Tibial nerve (tissue), 4 donors: ENCODE results near the gene CLCN1. TPM values are rescaled to one million over a fixed set of nuclear protein-coding genes. Genes with fewer than 3 reads are reported as not detected.

ENCODE experiments used
- DNase-seq, 2 donors: peaks; one replicate each; pipeline ENCODE4 v3.0.0-alpha.2; 2019; ENCODE audit warnings: low spot score in 2 of 2
- H3K27ac ChIP-seq, 4 donors: fragments of 200-600 bp; sonication (generic) in 3 of 4; one replicate each; pipeline ENCODE4 v1.5.1; 2017 to 2019; ENCODE audit warnings: mild to moderate bottlenecking in 1 of 4
- H3K27me3 ChIP-seq, 2 donors: fragments of 200-600 bp; sonication (generic) in 1 of 2; one replicate each; pipeline versions ENCODE4 v1.5.1 to v1.6.0; 2017 to 2019
- H3K36me3 ChIP-seq, 3 donors: fragments of 200-600 bp; sonication (generic); one replicate each; pipeline ENCODE4 v1.5.1; 2018 to 2019
- H3K4me1 ChIP-seq, 4 donors: fragments of 200-600 bp; sonication (generic) in 3 of 4; one replicate each; pipeline ENCODE4 v1.5.1; 2017 to 2019
- H3K4me3 ChIP-seq, 4 donors: fragments of 200-600 bp; sonication (generic) in 3 of 4; one replicate each; pipeline ENCODE4 v1.5.1; 2017 to 2019; ENCODE audit warnings: mild to moderate bottlenecking in 1 of 4, moderate library complexity in 1 of 4
- H3K9me3 ChIP-seq, 4 donors: fragments of 200-600 bp; sonication (generic) in 3 of 4; one replicate each; pipeline ENCODE4 v1.5.1; 2017 to 2019
- EP300 ChIP-seq, 2 donors: sonication (generic); formaldehyde crosslinking; IDR thresholded peaks; one replicate each; pipeline ENCODE4 v1.6.1; 2017; ENCODE audit warnings: antibody characterized with exemption in 2 of 2, mild to moderate bottlenecking in 1 of 2
- POLR2A ChIP-seq, 2 donors: fragments of 450-650 bp; IDR thresholded peaks; one replicate each; pipeline ENCODE4 v1.6.1; 2017; ENCODE audit warnings: antibody characterized with exemption in 2 of 2, mild to moderate bottlenecking in 2 of 2, moderate library complexity in 2 of 2
- WGBS, 2 donors: methylation state at CpG; one replicate each; pipeline ENCODE4 v1.1.5; 2018; 5-methylcytosine and 5-hydroxymethylcytosine counted together
- total RNA-seq, 4 donors: library from RNA; depleted of rRNA; stranded (reverse); fragments of >200 nt; gene quantifications; one replicate each; pipeline ENCODE4 v1.1.0, GENCODE V29; 2016
- TF ChIP-seq, protein P1 (sequence below), 5 experiments: fragments of 200-600 bp in 3 of 5; fragments of 450-650 bp in 2 of 5; sonication (generic) in 3 of 5; IDR thresholded peaks; one replicate each; pipeline ENCODE4 v1.5.1; 2016 to 2019; ENCODE audit warnings: antibody characterized with exemption in 5 of 5, mild to moderate bottlenecking in 3 of 5, moderate library complexity in 2 of 5

Gene CLCN1
- total RNA-seq, 4 donors from 2014 or later = not detected

DNA sequence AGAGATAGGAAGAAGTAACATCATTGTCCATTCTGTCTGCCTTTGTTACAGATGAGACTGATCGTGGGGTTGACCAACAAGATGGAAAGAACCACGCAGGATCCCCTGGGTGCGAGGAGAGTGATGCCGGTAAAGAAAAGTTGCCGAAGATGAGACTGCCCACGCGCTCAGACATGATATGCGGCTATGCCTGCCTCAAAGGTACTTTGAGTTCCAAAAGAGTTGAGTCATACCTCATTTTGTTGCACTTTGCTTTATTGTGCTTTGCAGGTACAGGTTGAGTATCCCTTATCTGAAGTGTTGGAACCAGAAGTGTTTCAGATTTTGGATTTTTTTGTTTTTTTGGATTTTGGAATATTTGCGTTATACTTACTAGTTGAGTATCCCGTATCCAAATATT, 12.2 kb upstream of the CLCN1 start:
- WGBS, 2 donors = 93 to 95% methylated on average over 10 of the region's 10 CpGs
- no peaks in the 10 kb centered on the region for H3K27me3 ChIP-seq
- TF ChIP-seq, protein P1, sequence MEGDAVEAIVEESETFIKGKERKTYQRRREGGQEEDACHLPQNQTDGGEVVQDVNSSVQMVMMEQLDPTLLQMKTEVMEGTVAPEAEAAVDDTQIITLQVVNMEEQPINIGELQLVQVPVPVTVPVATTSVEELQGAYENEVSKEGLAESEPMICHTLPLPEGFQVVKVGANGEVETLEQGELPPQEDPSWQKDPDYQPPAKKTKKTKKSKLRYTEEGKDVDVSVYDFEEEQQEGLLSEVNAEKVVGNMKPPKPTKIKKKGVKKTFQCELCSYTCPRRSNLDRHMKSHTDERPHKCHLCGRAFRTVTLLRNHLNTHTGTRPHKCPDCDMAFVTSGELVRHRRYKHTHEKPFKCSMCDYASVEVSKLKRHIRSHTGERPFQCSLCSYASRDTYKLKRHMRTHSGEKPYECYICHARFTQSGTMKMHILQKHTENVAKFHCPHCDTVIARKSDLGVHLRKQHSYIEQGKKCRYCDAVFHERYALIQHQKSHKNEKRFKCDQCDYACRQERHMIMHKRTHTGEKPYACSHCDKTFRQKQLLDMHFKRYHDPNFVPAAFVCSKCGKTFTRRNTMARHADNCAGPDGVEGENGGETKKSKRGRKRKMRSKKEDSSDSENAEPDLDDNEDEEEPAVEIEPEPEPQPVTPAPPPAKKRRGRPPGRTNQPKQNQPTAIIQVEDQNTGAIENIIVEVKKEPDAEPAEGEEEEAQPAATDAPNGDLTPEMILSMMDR (IDR thresholded peaks at IDR 0.05) = no peak
- TF ChIP-seq POLR2A (IDR thresholded peaks at IDR 0.05) = no peak
- no peak for TF ChIP-seq EP300 (IDR thresholded peaks at IDR 0.05)
- no peak overlapping the region for H3K4me3 ChIP-seq
- peaks cover 0 to 8% (median 0%) of the 10 kb centered on the region in 4 donors for H3K4me1 ChIP-seq
- no peak for DNase-seq
- no peaks in the 10 kb centered on the region for H3K9me3 ChIP-seq
- H3K36me3 ChIP-seq = peaks cover 0 to 95% (median 32%) of the 10 kb centered on the region in 3 donors
- H3K27ac ChIP-seq = no peak overlapping the region

DNA sequence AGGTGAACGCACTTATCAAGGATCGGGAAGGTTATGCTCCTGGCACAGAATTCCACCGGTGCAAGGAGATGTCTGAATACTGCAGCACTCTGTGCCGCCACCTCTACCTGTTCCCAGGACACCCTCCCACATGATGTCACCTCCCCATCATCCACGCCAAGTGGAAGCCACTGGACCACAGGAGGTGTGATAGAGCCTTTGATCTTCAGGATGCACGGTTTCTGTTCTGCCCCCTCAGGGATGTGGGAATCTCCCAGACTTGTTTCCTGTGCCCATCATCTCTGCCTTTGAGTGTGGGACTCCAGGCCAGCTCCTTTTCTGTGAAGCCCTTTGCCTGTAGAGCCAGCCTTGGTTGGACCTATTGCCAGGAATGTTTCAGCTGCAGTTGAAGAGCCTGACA, 11.0 kb upstream of the CLCN1 start:
- Histone ChIP-seq H3K27me3 (no peaks in the 10 kb centered on the region), H3K4me3 (no peak overlapping the region), H3K36me3 (peaks cover 0 to 93% (median 32%) of the 10 kb centered on the region in 3 donors), H3K27ac (no peak overlapping the region), H3K9me3 (no peaks in the 10 kb centered on the region), H3K4me1 (no peaks in the 10 kb centered on the region)
- TF ChIP-seq, protein P1 (IDR thresholded peaks at IDR 0.05) = no peak
- no peak for TF ChIP-seq POLR2A (IDR thresholded peaks at IDR 0.05)
- TF ChIP-seq EP300 (IDR thresholded peaks at IDR 0.05) = no peak
- no peak for DNase-seq
- 78 to 86% methylated on average over 6 of the region's 6 CpGs for WGBS, 2 donors

DNA sequence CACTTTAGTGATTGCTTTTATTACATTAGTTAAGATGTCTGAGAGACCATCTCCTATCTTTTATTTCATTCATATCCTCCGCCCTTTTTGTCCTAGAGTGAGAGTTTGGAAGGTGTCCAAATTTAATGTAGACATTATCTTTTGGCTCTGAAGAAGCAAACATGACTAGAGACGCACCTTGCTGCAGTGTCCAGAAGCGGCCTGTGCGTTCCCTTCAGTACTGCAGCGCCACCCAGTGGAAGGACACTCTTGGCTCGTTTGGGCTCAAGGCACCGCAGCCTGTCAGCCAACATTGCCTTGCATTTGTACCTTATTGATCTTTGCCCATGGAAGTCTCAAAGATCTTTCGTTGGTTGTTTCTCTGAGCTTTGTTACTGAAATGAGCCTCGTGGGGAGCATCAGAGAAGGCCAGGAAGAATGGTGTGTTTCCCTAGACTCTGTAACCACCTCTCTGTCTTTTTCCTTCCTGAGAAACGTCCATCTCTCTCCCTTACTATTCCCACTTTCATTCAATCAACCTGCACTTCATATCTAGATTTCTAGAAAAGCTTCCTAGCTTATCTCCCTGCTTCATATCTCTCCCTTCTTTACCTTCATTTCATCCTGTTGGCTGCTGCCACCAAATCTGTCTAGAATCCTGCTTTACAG, 10.4 kb upstream of the CLCN1 start:
- peak; percentile 50 to 78 for DNase-seq
- no peaks in the 10 kb centered on the region for H3K9me3 ChIP-seq
- no peaks in the 10 kb centered on the region for H3K27me3 ChIP-seq
- TF ChIP-seq POLR2A (IDR thresholded peaks at IDR 0.05) = no peak
- TF ChIP-seq, protein P1 (IDR thresholded peaks at IDR 0.05) = peak; percentile 63 to 82 (median 74)
- no peaks in the 10 kb centered on the region for H3K4me1 ChIP-seq
- H3K4me3 ChIP-seq = no peak overlapping the region
- H3K27ac ChIP-seq = no peak overlapping the region
- peaks cover 0 to 93% (median 26%) of the 10 kb centered on the region in 3 donors for H3K36me3 ChIP-seq
- 54 to 59% methylated on average over 10 of the region's 10 CpGs for WGBS, 2 donors

DNA sequence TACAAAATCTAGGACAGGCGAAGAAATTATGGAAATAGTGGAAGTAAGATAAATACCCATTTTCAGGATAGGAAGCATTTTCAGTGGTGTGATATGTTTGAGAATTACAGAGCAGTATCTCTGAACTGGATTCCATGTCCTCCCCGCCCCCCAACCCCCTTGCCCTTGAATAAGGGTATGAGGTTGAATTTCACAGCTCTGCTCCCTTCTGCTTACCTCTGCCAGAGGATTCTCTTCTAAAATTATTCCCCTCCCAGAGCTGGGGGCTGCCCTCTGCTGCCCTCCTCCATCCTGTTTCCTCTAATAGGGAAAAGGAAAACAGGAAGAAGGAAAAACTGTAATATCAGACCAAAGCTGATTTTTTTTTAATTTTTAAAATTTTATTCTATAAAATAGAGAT, 7.3 kb upstream of the CLCN1 start:
- TF ChIP-seq, protein P1 (IDR thresholded peaks at IDR 0.05) = no peak
- no peak for TF ChIP-seq EP300 (IDR thresholded peaks at IDR 0.05)
- TF ChIP-seq POLR2A (IDR thresholded peaks at IDR 0.05) = no peak
- 95 to 96% methylated on average over 2 of the region's 2 CpGs for WGBS, 2 donors
- Histone ChIP-seq H3K27me3 (no peaks in the 10 kb centered on the region), H3K27ac (no peak overlapping the region), H3K4me1 (no peaks in the 10 kb centered on the region), H3K36me3 (peaks cover 0 to 63% (median 15%) of the 10 kb centered on the region in 3 donors), H3K4me3 (no peak overlapping the region), H3K9me3 (no peaks in the 10 kb centered on the region)
- no peak for DNase-seq

DNA sequence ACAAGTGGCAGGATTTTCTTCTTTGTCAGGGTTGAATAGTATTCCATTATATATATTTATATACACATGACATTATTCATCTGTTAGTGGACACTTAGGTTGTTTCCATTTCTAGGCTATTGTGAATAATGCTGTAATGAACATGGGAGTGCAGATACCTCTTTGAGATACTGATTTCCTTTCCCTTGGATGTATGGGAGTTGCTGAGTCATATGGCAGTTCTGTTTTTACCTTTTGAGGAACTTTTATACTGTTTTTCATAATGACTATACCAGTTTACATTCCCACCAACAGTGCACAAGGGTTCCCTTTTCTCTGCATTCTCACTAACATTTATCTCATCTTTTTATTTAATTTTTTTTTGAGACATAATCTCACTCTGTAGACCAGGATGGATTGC, 1.8 kb upstream of the CLCN1 start:
- peaks cover 0 to 10% (median 0%) of the 10 kb centered on the region in 4 donors for H3K4me1 ChIP-seq
- peaks cover 0 to 14% (median 0%) of the 10 kb centered on the region in 3 donors for H3K36me3 ChIP-seq
- no peaks in the 10 kb centered on the region for H3K27me3 ChIP-seq
- no peaks in the 10 kb centered on the region for H3K9me3 ChIP-seq
- TF ChIP-seq POLR2A (IDR thresholded peaks at IDR 0.05) (no peak), EP300 (IDR thresholded peaks at IDR 0.05) (no peak)
- TF ChIP-seq, protein P1 (IDR thresholded peaks at IDR 0.05) = no peak
- H3K4me3 ChIP-seq = no peak overlapping the region
- H3K27ac ChIP-seq = no peak overlapping the region
- no peak for DNase-seq
